HG03064 (cell line): ENCODE results near the gene FRRS1L.
"Not testable (repeated sequence)": the region's sequence is repeated elsewhere in the genome, so short reads cannot be mapped to it uniquely, and the experiment has no call there.

Source experiments
- ATAC-seq: cut with Tn5 transposase; IDR thresholded peaks from one replicate; pipeline ENCODE4 v1.9.1; 2021; ENCODE audit warnings: low read depth; ENCODE audit not compliant: unreplicated experiment

FRRS1L gene

GRCh38 chr9:109139851-109140250 lies 27.2 kb downstream of the FRRS1L start:
- ATAC-seq, result no peak

- no peak for ATAC-seq
These were observed 28.6 kb downstream of the FRRS1L start for GRCh38 chr9:109138421-109138820.

- no peak for ATAC-seq
These were observed 32.9 kb downstream of the FRRS1L start for GRCh38 chr9:109134167-109134578.

- no peak for ATAC-seq
These were observed 33.5 kb downstream of the FRRS1L start for GRCh38 chr9:109133533-109133932.

GRCh38 chr9:109132567-109133021 lies 34.5 kb downstream of the FRRS1L start:
- no peak for ATAC-seq

GRCh38 chr9:109129470-109130197 lies 37.4 kb downstream of the FRRS1L start:
- no peak for ATAC-seq

GRCh38 chr9:109126671-109127070 lies 40.4 kb downstream of the FRRS1L start:
- ATAC-seq, result not testable (repeated sequence)

GRCh38 chr9:109124121-109124520 lies 42.9 kb downstream of the FRRS1L start:
- no peak for ATAC-seq

- ATAC-seq, result peak; percentile 29
These were observed 44.1 kb downstream of the FRRS1L start for GRCh38 chr9:109122726-109123621.

- ATAC-seq, result no peak
These were observed 45.7 kb downstream of the FRRS1L start for GRCh38 chr9:109121232-109121796.

GRCh38 chr9:109120204-109120789 lies 46.8 kb downstream of the FRRS1L start:
- no peak for ATAC-seq

- peak; percentile 87 for ATAC-seq
These were observed 47.4 kb downstream of the FRRS1L start, which contains the start of gene TMEM245 for GRCh38 chr9:109119439-109120203. TMEM245 (minus strand) TSS chr9:109119947; CDS start chr9:109119913, 34 bp downstream.

- no peak for ATAC-seq
These were observed 48.1 kb downstream of the FRRS1L start for GRCh38 chr9:109118808-109119438.

- ATAC-seq, result no peak
These were observed 48.9 kb downstream of the FRRS1L start for GRCh38 chr9:109117856-109118807.

- no peak for ATAC-seq
These were observed 51.0 kb downstream of the FRRS1L start for GRCh38 chr9:109115931-109116526.

GRCh38 chr9:109114670-109115069 lies 52.4 kb downstream of the FRRS1L start:
- ATAC-seq, result no peak

GRCh38 chr9:109113892-109114609 lies 53.0 kb downstream of the FRRS1L start:
- no peak for ATAC-seq
